ENCODE measurements around the gene HCN4.

Gene HCN4

GRCh38 chr15:73293773-73294172, 75.0 kb downstream of the HCN4 start:
- DNase-seq: no peak

GRCh38 chr15:73291441-73291840, 77.3 kb downstream of the HCN4 start:
- no peak for DNase-seq

- DNase-seq: peak; percentile 21
Measured at GRCh38 chr15:73287019-73287418, 81.7 kb downstream of the HCN4 start.

GRCh38 chr15:73286311-73286710, 82.4 kb downstream of the HCN4 start:
- no peak for DNase-seq

- DNase-seq: peak; percentile 44
Measured at GRCh38 chr15:73284090-73284716, 84.6 kb downstream of the HCN4 start.

- no peak for DNase-seq
Measured at GRCh38 chr15:73283366-73283962, 85.3 kb downstream of the HCN4 start.

- DNase-seq: peak; percentile 51
Measured at GRCh38 chr15:73282567-73283365, 86.0 kb downstream of the HCN4 start.

- no peak for DNase-seq
Measured at GRCh38 chr15:73275862-73276261, 92.9 kb downstream of the HCN4 start.

- peak; percentile 76 for DNase-seq
Measured at GRCh38 chr15:73273181-73274002, 95.4 kb downstream of the HCN4 start.

GRCh38 chr15:73270366-73271097, 98.2 kb downstream of the HCN4 start:
- no peak for DNase-seq
